SK-N-SH (cell line): Measurements from ENCODE around the gene GATAD2B. TPM values are rescaled to one million over a fixed set of nuclear protein-coding genes. Genes with fewer than 3 reads are reported as not detected.

Experiments
- CTCF ChIA-PET: fragments of 300-600, 350-600 bp; formaldehyde crosslinking; extraction: SDS; loops from one replicate; lab custom pipeline; 2021; lab: Yijun Ruan, JAX
- POLR2A ChIA-PET: fragments of 350-600 bp; sonication (Branson Sonifier 250); formaldehyde crosslinking; extraction: SDS; loops from one replicate; lab custom pipeline; 2020; ENCODE audit warnings: antibody characterized with exemption, inconsistent platforms; lab: Yijun Ruan, JAX
- DNase-seq: peaks from one replicate; pipeline ENCODE4 v3.0.0; 2012
- H2AFZ ChIP-seq: fragments of 200-600 bp; sonication (generic); 2 replicates; pipeline ENCODE4 v1.8.1; 2016; ENCODE audit warnings: antibody characterized with exemption, mild to moderate bottlenecking, low read depth
- H3F3A ChIP-seq: fragments of 200-600 bp; sonication (generic); replicated peaks from 2 replicates; pipeline ENCODE3; 2016; ENCODE audit warnings: antibody characterized with exemption, mild to moderate bottlenecking; ENCODE audit not compliant: insufficient read depth
- H3K27ac ChIP-seq, 2 experiments: fragments of 200-500 bp in 1 of 2; fragments of 200-600 bp in 1 of 2; sonication (Bioruptor generic) in 1 of 2; sonication (generic), shearing (Covaris generic) in 1 of 2; 2 replicates each; pipeline versions ENCODE4 v1.5.1 to v1.6.1; 2014 to 2016; ENCODE audit warnings: low read depth in 2 of 2, inconsistent platforms in 1 of 2, low read length in 1 of 2, mild to moderate bottlenecking in 1 of 2, mixed read lengths in 1 of 2
- H3K27me3 ChIP-seq: fragments of 200-600 bp; sonication (generic), shearing (Covaris generic); 2 replicates; pipeline ENCODE4 v1.6.1; 2016; ENCODE audit warnings: mixed run types; ENCODE audit not compliant: insufficient read depth
- H3K36me3 ChIP-seq, 2 experiments: fragments of 200-500 bp in 1 of 2; fragments of 200-600 bp in 1 of 2; sonication (Bioruptor generic) in 1 of 2; sonication (generic) in 1 of 2; replicated peaks in 1 of 2; 2 replicates each; pipeline versions ENCODE3 to v1.5.1; 2014 to 2016; ENCODE audit warnings: low read length in 1 of 2, mild to moderate bottlenecking in 1 of 2; ENCODE audit not compliant: insufficient read depth in 2 of 2, control insufficient read depth in 1 of 2
- H3K4me1 ChIP-seq, 2 experiments: fragments of 200-500 bp in 1 of 2; fragments of 200-600 bp in 1 of 2; sonication (Bioruptor generic) in 1 of 2; sonication (generic), shearing (Covaris generic) in 1 of 2; 2 replicates each; pipeline versions ENCODE4 v1.5.1 to v1.6.1; 2014 to 2016; ENCODE audit warnings: low read depth in 1 of 2, low read length in 1 of 2, mixed run types in 1 of 2; ENCODE audit not compliant: insufficient read depth in 2 of 2, control insufficient read depth in 1 of 2
- H3K4me2 ChIP-seq: fragments of 200-600 bp; sonication (generic), shearing (Covaris generic); 2 replicates; pipeline ENCODE4 v1.6.1; 2017; ENCODE audit warnings: mixed run types
- H3K4me3 ChIP-seq, 2 experiments: fragments of 200-500 bp in 1 of 2; fragments of 200-600 bp in 1 of 2; sonication (Bioruptor generic) in 1 of 2; sonication (generic), shearing (Covaris generic) in 1 of 2; 2 replicates each; pipeline versions ENCODE4 v1.5.1 to v1.8.1; 2014 to 2016; ENCODE audit warnings: low read depth in 2 of 2, inconsistent platforms in 1 of 2, low read length in 1 of 2, mild to moderate bottlenecking in 1 of 2, mixed read lengths in 1 of 2, moderate library complexity in 1 of 2
- H3K79me2 ChIP-seq: fragments of 200-600 bp; sonication (generic); 2 replicates; pipeline ENCODE4 v1.8.1; 2017; ENCODE audit warnings: mild to moderate bottlenecking; ENCODE audit not compliant: insufficient read depth
- H3K9ac ChIP-seq: fragments of 200-600 bp; sonication (generic); 2 replicates; pipeline ENCODE4 v1.6.1; 2017; ENCODE audit warnings: mixed run types
- H3K9me2 ChIP-seq: fragments of 200-600 bp; sonication (generic); 2 replicates; pipeline ENCODE4 v1.6.1; 2017; ENCODE audit warnings: mixed run types
- H3K9me3 ChIP-seq: fragments of 200-600 bp; sonication (generic); 2 replicates; pipeline ENCODE4 v1.6.1; 2017; ENCODE audit warnings: mixed run types, mild to moderate bottlenecking, moderate library complexity
- H4K20me1 ChIP-seq: fragments of 200-600 bp; sonication (generic); 2 replicates; pipeline ENCODE4 v1.6.1; 2017; ENCODE audit warnings: mild to moderate bottlenecking, mixed run types; ENCODE audit not compliant: insufficient read depth
- CTCF ChIP-seq: fragments of 200-600 bp; sonication (generic); IDR thresholded peaks from 2 replicates; pipeline ENCODE4 v1.6.1; 2017; ENCODE audit warnings: antibody characterized with exemption, mild to moderate bottlenecking, moderate library complexity
- EZH2phosphoT487 ChIP-seq: fragments of 200-600 bp; sonication (generic); IDR thresholded peaks from 2 replicates; pipeline ENCODE4 v1.6.1; 2017; ENCODE audit warnings: low read depth, mixed run types, mild to moderate bottlenecking, antibody characterized with exemption, moderate library complexity, borderline replicate concordance
- FOXJ3 ChIP-seq: sonication (generic); formaldehyde crosslinking; IDR thresholded peaks from 2 replicates; pipeline ENCODE4 v1.5.1; 2020; ENCODE audit warnings: mild to moderate bottlenecking, missing genetic modification reagents
- FOXM1 ChIP-seq: IDR thresholded peaks from 2 replicates; pipeline ENCODE4 v1.4.0; 2012; ENCODE audit warnings: low read depth, mild to moderate bottlenecking
- MAX ChIP-seq: IDR thresholded peaks from 2 replicates; pipeline ENCODE4 v1.4.0; 2012; ENCODE audit warnings: low read depth
- MXI1 ChIP-seq: IDR thresholded peaks from 2 replicates; pipeline ENCODE4 v1.6.1; 2012; ENCODE audit warnings: mild to moderate bottlenecking, low read depth, low read length, improper control_type of control experiment
- POLR2AphosphoS5 ChIP-seq: IDR thresholded peaks from 2 replicates; pipeline ENCODE4 v1.6.1; 2012; ENCODE audit warnings: low read depth, low read length
- RCOR1 ChIP-seq: fragments of 150-350 bp; IDR thresholded peaks from 2 replicates; pipeline ENCODE4 v1.6.1; 2017; ENCODE audit warnings: antibody characterized with exemption, low read length
- RFX5 ChIP-seq: IDR thresholded peaks from 2 replicates; pipeline ENCODE4 v1.6.1; 2012; ENCODE audit warnings: mild to moderate bottlenecking, improper control_type of control experiment, low read length
- RXRA ChIP-seq: IDR thresholded peaks from 2 replicates; pipeline ENCODE4 v1.4.0; 2012; ENCODE audit warnings: low read depth, mild to moderate bottlenecking, borderline replicate concordance
- TCF12 ChIP-seq: IDR thresholded peaks from 2 replicates; pipeline ENCODE4 v1.4.0; 2012
- YY1 ChIP-seq: IDR thresholded peaks from 2 replicates; pipeline ENCODE4 v1.4.0; 2012; ENCODE audit warnings: low read depth, mild to moderate bottlenecking
- WGBS: methylation state at CpG from one replicate; pipeline ENCODE4 v1.1.6; 2017; ENCODE audit warnings: low lambda C conversion rate; 5-methylcytosine and 5-hydroxymethylcytosine counted together
- polyA plus RNA-seq, 3 experiments: library from polyadenylated mRNA; depleted of rRNA; stranded (reverse); fragments of >200 nt; gene quantifications; 2 replicates each; pipeline ENCODE4 v1.2.3, GENCODE V29; 2012
- TF ChIP-seq, protein P1 (sequence below): IDR thresholded peaks from 2 replicates; pipeline ENCODE4; 2012

GATAD2B gene
- polyA plus RNA-seq, 1 of the 3 experiments (the other 2 are of a cell fraction): 2.8 TPM

GRCh38 chr1:153795934-153796785 is 126.6 kb downstream of the GATAD2B start:
- no peak overlapping the region for H2AFZ ChIP-seq
- H4K20me1 ChIP-seq: no peaks in the 10 kb centered on the region
- no peaks in the 10 kb centered on the region for H3K36me3 ChIP-seq
- no peaks in the 10 kb centered on the region; a peak in 1 of 4 replicates for H3K4me1 ChIP-seq
- H3K4me3 ChIP-seq: no peak overlapping the region
- WGBS: 78% methylated on average over 8 of the region's 9 CpGs
- no peak overlapping the region for H3K9ac ChIP-seq
- no peak for TF ChIP-seq POLR2AphosphoS5
- no peak for TF ChIP-seq CTCF
- TF ChIP-seq, protein P1, sequence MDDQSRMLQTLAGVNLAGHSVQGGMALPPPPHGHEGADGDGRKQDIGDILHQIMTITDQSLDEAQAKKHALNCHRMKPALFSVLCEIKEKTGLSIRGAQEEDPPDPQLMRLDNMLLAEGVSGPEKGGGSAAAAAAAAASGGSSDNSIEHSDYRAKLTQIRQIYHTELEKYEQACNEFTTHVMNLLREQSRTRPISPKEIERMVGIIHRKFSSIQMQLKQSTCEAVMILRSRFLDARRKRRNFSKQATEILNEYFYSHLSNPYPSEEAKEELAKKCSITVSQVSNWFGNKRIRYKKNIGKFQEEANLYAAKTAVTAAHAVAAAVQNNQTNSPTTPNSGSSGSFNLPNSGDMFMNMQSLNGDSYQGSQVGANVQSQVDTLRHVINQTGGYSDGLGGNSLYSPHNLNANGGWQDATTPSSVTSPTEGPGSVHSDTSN: no peak
- TF ChIP-seq FOXJ3 (CRISPR knock-in tag): no peak
- TF ChIP-seq EZH2phosphoT487: no peak
- TF ChIP-seq MXI1: no peak
- no peak for TF ChIP-seq RXRA
- no peak for TF ChIP-seq FOXM1
- TF ChIP-seq, all 33 proteins: peak for 0
- H3K4me2 ChIP-seq: no peak overlapping the region
- H3K27me3 ChIP-seq: no peaks in the 10 kb centered on the region
- H3K9me3 ChIP-seq: no peaks in the 10 kb centered on the region
- CTCF ChIA-PET: interaction anchor here (0.7 to 4.2 kb wide), 26 partner anchors 9 to 203 kb away, joined by 3 to 61 read pairs (median 7); partner anchors contain the start of genes DENND4B, JTB, NPR1 and RAB13
- POLR2A ChIA-PET: interaction anchor here (1.1 kb wide), 1 partner anchor 194 kb away, joined by 3 read pairs; the partner anchor contains the start of gene RPS27
- no peaks in the 10 kb centered on the region for H3K9me2 ChIP-seq
- no peaks in the 10 kb centered on the region for H3F3A ChIP-seq
- no peaks in the 10 kb centered on the region for H3K79me2 ChIP-seq
- no peak for DNase-seq
- H3K27ac ChIP-seq: no peak overlapping the region

GRCh38 chr1:153795330-153795837 is 127.4 kb downstream of the GATAD2B start:
- Histone ChIP-seq H3K4me3 (no peak overlapping the region), H3K4me2 (no peak overlapping the region), H3K27ac (no peak overlapping the region), H2AFZ (no peak overlapping the region), H3F3A (no peaks in the 10 kb centered on the region), H3K9me3 (no peaks in the 10 kb centered on the region), H3K36me3 (no peaks in the 10 kb centered on the region), H3K4me1 (no peaks in the 10 kb centered on the region; a peak in 1 of 4 replicates), H3K9ac (no peak overlapping the region), H3K9me2 (no peaks in the 10 kb centered on the region), H3K27me3 (no peaks in the 10 kb centered on the region), H3K79me2 (no peaks in the 10 kb centered on the region), H4K20me1 (no peaks in the 10 kb centered on the region)
- DNase-seq: no peak
- ChIA-PET CTCF (interaction anchor here (1.2 to 4.2 kb wide), 4 partner anchors 12 to 190 kb away, joined by 3 to 61 read pairs (median 6); partner anchors contain the start of genes DENND4B and RAB13), POLR2A (no interaction called here)
- WGBS: 93% methylated on average over 12 of the region's 18 CpGs
- TF ChIP-seq RFX5: no peak
- no peak for TF ChIP-seq MAX
- no peak for TF ChIP-seq TCF12
- no peak for TF ChIP-seq RCOR1
- TF ChIP-seq YY1: no peak
